KG1 (cell line): ENCODE results near the gene STK16.
"Not testable (repeated sequence)": the region's sequence is repeated elsewhere in the genome, so short reads cannot be mapped to it uniquely, and the experiment has no call there.

ENCODE experiments used
- DNase-seq: peaks from one replicate; lab custom pipeline; 2025; lab: John Stamatoyannopoulos, UW

Gene STK16, protein sequence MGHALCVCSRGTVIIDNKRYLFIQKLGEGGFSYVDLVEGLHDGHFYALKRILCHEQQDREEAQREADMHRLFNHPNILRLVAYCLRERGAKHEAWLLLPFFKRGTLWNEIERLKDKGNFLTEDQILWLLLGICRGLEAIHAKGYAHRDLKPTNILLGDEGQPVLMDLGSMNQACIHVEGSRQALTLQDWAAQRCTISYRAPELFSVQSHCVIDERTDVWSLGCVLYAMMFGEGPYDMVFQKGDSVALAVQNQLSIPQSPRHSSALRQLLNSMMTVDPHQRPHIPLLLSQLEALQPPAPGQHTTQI

DNA sequence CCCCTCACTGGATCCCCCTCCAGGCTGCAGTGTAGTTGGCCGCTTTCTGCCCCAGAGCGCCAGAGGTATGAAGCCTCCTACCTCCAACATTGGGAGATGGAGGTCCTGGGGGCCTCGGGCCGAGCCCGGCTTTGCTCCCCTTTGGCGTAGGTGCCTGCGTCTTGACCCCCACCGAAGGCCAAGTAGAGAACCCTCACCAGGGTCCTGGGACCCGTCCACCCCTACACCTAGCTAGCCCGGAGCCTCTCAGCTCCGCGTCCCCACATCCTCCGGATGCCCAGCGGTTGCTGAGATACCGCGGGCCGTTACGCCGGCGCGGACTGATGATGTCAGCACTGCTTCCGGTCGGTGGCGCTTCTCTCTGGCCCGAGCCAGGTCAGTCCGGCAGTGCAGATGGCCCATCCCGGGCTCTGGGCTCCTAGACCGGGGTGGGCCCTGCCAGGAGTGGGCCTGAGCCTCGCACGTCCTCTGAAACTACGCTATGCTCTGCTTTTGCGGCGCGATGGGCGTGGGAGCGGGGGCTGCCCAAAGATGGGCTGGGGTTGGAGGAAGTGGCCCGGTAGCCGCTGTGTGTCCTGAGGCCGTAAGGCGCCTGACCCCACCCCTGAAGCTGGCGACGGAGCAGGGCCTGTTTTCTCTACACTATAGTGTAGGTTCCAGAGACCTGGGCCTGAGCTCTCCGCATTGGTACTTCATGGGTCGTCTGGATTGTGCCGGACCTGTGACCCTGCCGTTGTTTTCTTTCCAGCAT, at the start of gene STK16, which contains the start of gene GLB1L:
Gene STK16, plus strand, starts transcription at position 332 of the 751 bp plus-strand sequence. CDS start 521 bp downstream, outside the sequence.
Gene GLB1L, minus strand, starts transcription at position 297 of the 751 bp plus-strand sequence. CDS start 1,871 bp downstream, outside the sequence.
- DNase-seq: peak; percentile 84

DNA sequence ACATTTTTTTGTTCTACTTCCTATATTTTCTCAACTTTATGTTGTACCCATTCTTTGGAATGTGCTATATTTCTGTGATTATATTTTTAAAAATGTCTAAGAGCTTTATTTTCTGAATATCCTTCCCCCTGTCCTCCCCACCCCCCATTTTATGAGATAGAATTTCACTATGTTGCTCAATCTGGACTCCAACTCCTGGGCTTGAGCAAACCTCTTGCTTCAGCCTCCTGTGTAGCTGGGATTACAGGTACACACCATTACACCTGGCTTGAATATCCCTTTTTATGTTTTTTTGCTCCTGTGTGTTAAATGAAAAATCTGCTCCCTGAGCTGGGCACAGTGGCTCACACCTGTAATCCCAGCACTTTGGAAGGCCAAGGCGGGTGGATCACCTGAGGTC, 47.9 kb upstream of the STK16 start:
- DNase-seq: no peak

DNA sequence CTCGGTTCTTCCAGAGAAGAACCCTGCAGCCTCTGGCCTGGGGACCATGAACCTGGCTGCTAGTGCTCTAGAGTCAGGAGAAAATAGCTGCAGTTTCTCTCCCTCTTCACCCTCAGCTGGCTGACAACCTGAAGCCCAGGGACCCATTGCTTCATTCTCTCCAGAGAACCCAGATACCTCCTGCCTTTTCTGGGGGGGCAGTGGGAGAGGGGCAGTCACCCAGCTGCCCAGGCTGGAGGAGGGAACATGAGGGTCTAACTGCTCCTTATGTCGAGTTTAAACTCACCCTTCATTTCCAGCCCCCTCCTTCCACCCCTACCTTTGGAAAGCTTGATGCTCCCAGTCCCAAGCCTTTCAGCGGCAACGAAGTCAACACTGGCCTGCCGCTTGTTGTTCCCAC, 46.3 kb upstream of the STK16 start:
- DNase-seq: no peak

DNA sequence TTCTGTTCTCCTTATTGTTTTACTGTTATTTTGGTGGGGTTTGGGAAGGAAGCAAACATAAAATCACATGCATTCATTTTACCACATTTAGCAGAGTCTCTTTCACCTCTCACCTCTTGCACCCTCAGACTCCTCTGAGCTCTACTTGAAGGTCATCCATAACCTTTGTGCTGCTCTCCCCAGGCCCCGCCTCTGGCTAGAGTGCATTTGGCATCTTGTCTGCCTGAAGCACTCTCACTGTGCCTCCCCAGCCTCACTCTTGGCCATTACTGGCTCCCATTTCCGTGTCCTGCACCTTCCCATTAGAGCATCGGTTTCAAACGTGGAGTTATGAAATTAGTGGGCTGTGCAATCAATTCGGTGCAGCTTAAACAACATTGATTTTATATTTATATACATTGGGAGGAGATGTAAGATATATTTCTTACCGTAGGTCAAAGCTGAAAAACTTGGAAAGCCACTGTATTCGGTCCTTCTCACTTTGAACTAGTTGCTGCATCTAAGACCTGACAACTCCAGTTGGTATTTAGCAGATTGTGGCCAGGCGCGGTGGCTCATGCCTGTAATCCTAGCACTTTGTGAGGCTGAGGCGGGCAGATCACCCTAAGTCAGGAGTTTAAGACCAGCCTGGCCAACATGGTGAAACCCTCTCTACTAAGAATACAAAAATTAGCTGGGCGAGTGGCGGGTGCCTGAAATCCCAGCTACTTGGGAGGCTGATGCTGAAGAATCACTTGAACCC, 45.6 kb upstream of the STK16 start:
- DNase-seq: no peak

DNA sequence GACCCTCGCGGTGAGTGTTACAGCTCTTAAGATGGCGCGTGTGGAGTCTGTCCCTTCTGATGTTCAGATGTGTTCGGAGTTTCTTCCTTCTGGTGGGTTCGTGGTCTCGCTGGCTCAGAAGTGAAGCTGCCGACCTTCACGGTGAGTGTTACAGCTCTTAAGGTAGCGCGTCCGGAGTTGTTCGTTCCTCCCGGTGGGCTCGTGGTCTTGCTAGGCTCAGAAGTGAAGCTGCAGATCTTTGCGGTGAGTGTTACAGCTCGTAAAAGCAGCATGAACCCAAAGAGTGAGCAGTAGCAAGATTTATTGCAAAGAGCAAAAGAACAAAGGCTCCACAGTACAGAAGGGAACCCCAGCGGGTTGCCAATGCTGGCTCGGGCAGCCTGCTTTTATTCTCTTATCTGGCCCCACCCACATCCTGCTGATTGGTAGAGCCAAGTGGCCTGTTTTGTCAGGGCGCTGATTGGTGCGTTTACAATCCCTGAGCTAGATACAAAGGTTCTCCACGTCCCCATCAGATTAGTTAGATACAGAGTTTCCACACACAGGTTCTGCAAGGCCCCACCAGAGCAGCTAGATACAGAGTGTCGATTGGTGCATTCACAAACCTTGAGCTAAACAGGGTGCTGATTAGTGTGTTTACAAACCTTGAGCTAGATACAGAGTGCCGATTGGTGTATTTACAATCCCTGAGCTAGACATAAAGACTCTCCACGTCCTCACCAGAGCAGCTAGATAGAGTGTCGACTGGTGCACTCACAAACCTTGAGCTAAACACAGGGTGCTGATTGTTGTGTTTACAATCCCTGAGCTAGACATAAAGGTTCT, 44.6 kb upstream of the STK16 start:
- not testable (repeated sequence) for DNase-seq

DNA sequence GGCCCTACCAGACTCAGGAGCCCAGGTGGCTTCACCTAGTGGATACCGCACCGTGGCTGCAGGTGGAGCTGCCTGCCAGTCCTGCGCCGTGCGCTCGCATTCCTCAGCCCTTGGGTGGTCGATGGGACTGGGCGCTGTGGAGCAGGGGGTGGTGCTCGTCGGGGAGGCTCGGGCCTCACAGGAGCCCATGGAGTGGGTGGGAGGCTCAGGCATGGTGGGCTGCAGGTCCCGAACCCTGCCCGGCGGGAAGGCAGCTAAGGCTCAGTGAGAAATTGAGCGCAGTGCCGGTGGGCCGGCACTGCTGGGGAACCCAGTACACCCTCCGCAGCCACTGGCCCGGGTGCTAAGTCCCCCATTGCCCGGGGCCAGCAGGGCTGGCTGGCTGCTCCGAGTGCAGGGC, 43.9 kb upstream of the STK16 start:
- not testable (repeated sequence) for DNase-seq

DNA sequence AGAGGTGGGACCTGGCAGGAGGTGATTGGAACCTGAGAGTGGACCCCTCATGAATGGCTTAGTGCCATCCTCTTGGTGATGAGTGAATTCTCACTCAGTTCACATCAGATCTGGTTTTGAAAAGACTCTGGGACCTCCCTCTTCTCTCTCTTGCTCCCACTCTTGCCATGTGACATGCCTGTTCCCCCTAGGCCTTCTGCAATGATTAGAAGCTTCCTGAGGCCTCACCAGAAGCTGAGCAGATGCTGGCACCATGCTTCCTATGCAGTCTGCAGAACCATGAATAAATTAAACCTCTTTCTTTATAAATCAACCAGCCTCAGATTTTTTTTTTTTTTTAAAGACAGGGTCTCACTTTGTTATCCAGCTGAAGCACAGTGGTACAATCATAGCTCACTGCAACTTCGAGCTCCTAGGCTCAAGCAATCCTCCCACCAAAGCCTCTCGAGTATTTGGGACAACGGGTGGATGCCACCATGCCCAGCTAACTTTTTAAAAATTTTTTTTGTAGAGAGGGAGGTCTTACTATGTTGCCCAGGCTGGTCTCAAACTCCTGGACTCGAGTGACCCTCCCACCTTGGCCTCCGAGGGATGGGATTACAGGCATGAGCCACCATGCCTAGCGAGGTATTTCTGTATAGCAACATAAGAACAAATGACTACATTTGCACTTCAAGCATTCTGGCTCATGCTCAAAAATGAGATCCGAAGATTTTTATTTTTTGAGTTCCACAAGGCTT, 40.7 kb upstream of the STK16 start:
- no peak for DNase-seq

DNA sequence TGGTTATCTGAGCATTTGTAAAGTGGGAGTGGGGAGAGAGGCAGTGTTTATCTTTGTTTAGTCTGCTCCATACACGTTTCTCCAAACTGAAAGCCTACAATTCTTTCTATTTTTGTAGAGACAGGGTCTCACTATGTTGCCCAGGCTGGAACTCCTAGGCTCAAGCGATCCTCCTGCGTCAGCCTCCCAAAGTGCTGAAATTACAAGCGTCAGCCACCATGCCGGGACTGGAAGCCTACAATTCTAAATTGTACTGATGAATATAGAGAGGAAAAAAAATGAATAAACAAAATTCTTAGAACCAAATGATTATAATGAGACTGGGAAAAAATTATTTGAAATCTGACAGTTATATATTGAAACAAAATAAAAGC, 40.1 kb upstream of the STK16 start:
- DNase-seq: no peak

DNA sequence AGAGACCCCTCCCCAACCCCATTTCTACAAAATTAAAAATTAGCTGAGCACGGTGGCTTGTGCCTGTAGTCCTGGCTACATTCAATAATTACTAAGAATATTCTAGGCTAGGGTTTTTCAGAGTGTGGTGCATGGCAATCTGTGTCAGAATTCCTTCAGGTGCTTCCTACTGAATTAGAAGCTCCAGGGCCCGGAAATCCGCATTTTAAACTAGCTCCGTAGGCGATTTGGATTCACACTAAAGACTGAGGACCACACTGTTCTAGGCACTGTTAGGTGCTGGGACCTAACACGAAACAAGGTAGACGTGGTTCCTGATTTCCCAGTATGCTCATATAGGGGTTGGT, 39.3 kb upstream of the STK16 start:
- no peak for DNase-seq

DNA sequence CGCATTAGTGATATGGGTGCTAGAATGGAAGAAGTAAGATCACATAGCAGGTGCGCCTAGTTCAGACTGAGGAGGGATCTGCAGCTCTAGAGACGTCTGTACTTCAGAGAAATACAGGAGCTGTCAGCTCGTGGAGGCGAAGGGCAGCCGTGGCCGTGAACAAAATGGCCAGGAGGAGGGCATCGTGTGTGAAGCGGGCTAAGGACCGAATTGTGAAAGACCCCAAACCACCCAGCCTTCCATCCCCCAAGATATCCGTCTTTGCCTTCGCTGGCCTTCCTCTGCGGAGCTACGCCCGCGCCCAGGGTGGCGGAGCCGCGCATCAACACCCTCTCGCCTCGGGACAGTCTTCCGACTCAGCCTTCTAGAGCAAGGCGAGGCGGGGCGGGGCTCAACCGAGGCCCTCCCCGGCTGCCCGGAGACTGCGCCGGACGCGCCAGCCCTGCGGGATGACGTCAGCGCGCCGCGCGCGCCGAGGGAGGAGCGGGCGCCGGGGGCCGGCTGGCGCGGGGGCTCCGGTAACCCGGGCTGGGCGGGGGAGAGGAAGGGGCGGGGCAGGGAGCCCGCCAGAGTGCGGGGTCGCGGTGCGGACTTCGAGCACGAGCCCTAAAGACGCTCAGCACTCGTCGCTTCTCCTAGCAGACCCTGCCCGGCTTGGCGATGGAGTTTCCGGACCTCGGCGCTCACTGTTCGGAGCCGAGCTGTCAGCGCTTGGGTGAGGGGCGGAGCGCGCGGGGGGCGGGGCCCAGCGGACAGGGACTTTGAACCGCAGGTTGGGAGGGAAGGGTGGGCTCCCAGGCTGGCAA, 38.7 kb upstream of the STK16 start, which contains the start of gene ZFAND2B:
Gene ZFAND2B, plus strand, starts transcription at position 455 of the 806 bp plus-strand sequence. Its CDS starts 206 bp downstream, at position 661.
- DNase-seq: peak; percentile 91

DNA sequence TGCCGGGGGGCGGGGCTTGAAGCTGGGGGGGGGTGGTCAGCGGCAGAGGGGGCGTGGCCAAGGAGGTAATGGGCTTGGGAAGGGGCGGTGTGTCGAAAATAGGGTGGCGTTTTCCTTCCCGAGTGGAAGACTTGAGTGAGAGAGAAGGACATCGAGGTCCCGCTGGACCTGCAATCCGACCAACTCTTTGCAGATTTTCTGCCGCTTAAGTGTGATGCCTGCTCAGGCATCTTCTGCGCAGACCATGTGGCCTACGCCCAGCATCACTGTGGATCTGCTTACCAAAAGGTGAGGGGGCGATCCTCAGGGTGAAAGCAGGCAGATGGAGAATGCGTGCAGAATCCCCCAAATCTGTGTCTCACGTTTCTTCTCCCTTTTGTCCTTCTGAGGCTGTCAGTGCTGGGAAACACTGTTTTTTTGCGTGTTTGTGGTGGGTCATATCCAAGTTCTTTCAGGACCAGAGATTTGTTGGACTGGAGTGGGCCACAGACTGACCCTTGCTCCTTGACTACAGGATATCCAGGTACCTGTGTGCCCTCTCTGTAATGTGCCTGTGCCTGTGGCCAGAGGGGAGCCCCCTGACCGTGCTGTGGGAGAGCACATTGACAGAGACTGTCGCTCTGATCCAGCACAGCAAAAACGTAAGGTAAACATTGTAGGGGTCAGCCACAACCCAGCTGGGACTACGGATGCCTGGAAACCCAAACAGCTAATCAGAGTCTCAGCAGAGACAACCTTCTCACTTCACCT, 38.0 kb upstream of the STK16 start:
- no peak for DNase-seq

DNA sequence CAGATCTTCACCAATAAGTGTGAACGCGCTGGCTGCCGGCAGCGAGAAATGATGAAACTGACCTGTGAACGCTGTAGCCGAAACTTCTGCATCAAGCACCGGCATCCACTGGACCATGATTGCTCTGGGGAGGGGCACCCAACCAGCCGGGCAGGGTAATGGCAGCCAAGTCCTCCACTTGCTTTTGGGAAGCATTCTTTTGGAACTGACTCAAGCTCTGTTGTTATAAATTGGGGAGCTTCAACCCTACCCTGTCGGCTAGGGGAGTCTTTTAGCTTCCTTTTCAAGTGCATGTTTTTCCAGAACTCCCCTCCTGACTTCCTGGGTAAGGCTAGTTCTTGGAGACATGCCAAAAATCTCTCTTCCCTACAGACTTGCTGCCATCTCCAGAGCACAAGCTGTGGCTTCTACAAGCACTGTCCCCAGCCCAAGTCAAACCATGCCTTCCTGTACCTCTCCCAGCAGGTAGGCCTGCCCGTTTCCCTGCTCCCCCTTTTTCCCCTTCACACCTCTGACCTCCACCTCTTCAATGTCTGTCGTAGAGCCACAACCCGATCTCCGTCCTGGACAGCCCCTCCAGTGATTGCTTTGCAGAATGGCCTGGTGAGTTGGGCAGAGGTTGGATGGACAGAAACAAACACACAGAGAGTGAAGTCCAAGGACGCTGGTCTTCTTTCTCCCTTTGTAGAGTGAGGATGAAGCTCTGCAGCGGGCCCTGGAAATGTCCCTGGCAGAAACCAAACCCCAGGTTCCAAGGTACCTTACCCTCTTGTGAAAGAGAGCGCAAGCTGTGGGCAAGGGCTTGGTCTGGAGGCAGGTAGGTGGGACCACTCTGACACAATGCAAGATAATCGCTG, 37.2 kb upstream of the STK16 start:
- DNase-seq: no peak

DNA sequence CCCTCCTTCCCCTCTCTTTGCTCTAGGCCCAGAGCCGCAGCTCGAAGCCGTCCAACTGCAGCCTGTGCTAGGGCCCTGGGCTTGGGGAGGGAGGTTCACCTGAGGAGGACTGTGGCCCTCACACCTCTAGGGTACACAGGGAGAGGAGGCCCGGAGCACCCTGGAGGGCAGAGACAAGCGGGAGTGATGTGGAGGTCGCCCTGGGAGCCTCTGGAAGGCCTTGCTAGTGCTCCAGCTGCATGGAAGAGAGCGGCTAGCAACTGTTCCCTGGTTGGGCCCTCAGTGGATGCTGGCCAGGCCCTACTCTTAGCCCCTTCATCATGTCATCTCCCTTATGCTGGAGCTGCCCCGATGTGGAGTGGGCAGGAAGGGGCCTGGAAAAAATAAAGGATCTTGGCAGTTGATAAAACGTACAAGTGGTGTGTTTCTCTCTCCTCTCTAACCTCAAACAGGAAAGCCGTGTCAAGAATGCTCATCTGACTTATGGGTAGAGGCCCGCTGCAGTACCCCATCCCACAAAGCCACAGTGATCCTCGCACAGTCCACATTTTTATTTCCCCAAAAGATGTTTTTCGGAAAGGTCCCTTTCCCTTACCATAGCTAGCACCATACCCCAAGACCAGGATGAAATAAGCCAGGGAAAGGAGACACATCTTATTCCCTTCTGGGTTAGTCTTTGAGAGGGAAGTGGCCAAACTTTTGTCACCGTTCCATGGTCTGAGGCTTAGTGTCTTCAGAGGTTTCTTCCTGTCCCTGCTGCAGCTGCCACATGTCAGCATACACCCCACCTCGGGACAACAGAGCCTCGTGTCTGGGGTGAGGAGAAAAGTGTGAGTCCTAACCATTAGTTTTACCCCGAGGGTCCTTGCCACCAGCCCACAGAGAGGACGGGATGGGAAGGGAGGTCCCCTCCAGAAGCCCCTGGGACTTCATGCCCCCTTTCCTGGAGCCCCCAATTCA, 35.8 kb upstream of the STK16 start:
- DNase-seq: peak; percentile 75

DNA sequence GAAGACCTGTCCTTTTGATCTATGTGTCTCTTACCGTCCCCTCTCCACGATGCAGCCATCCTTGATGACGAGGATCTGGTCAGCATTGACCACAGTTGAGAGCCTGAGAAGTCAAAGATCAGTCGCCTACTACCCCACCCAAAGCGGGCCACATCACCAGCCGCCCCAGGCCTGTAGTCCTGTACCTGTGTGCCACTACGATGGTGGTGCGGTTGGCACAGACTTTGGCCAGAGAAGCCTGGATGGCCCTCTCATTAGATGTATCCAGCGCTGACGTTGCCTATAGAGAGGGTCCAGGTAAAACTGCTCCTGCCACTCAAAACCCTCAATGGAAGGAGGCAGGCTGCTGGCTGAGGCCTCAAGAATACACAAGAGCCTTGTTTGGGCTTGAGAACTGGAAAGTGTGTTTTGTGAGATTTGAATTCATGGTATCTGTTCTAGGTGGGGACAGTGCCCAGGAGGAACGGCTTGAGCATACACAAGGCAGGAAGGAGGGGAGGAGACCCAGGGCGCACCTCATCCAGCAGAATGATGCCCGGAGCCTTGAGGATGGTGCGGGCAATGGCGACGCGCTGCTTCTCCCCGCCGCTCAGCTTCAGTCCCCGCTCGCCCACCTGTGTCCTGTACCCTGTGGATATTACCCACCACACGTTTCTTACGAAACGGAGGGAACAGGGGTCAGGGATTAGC, 34.9 kb upstream of the STK16 start:
- no peak for DNase-seq

DNA sequence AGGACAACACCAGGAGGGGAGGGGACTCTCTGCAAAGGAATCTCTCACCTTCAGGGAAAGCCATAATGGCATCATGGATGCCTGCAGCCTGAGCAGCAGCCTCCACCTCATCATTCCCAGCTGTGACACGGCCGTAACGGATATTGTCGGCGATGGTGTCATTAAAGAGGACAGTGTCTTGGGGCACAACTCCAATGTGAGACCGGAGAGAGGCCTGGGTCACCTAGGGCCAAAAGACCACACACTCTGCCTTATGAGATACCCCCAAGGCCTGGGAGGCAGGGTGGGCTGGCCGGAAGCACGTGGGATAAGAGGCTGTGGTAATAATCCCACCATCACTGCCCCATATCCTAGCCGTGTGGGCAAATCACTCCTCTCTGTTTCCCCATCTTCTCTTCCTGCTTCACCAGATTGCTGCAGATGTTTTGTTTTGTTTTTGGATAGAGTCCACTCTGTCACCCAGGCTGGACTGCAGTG, 34.4 kb upstream of the STK16 start:
- DNase-seq: no peak

DNA sequence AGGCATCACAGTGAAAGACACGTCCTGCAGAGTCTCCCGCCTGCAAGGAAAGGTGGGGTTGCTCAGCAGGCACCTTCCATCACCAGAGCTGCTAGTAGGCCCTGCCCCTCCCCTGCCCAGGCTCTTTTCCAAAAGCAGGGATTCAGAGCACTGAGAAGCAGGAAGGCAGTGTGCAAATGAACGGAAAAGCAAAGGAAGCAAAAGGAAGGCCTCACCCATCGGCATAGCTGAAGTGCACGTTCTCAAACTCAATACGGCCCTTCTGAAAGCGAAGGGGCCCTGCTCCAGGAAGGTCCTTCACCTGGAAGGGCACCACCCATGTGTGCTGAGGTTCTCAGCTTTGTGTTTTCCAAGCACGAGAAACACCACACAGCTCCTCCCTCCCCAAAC, 32.3 kb upstream of the STK16 start:
- DNase-seq: no peak
